ENCODE data around the gene PRSS27. TPM values are rescaled to one million over a fixed set of nuclear protein-coding genes. Genes with fewer than 3 reads are reported as not detected.

Gene PRSS27
- total and polyA plus RNA-seq, 2 donors (not counting 3 experiments of a cell fraction or from before 2014, with no cell fraction given), result 0.33 to 0.53 TPM

- DNase-seq (ENCODE audit: low read depth, low spot score) (no peak), FAIRE-seq (no peak)
- H3K4me1 ChIP-seq (ENCODE audit: control insufficient read depth, extremely low read depth, insufficient read depth, low read length), result peaks cover 2% of the 10 kb centered on the region
- ChIA-PET POLR2A (no interaction called here), CTCF (no interaction called here)
- no peak overlapping the region for H3K9ac ChIP-seq (replicated peaks; ENCODE audit: extremely low read depth, insufficient read depth, low read length)
- no peak for TF ChIP-seq FOS (IDR thresholded peaks at IDR 0.05; ENCODE audit: borderline replicate concordance, insufficient read depth, low read length)
- no peak for TF ChIP-seq CTCF (IDR thresholded peaks at IDR 0.05; ENCODE audit: extremely low read depth in 1 of 2, insufficient read depth in 1 of 2, low read depth in 1 of 2, low read length in 2 of 2)
- TF ChIP-seq GATA2 (IDR thresholded peaks at IDR 0.05; ENCODE audit: insufficient read depth, insufficient read length, low read depth, low read length), result no peak
- TF ChIP-seq POLR2AphosphoS5 (IDR thresholded peaks at IDR 0.05; ENCODE audit: insufficient read depth, low read depth, low read length), result no peak
- TF ChIP-seq POLR2A (IDR thresholded peaks at IDR 0.05; ENCODE audit: low read depth, low read length), result no peak
- no peak for TF ChIP-seq MAX (IDR thresholded peaks at IDR 0.05; ENCODE audit: insufficient read depth, insufficient read length)
- TF ChIP-seq JUN (IDR thresholded peaks at IDR 0.05; ENCODE audit: borderline replicate concordance, insufficient read depth, insufficient read length, low read depth), result no peak
- no peak for TF ChIP-seq EZH2 (IDR thresholded peaks at IDR 0.05; ENCODE audit: borderline replicate concordance, low read depth, low read length, severe bottlenecking)
- no peak for TF ChIP-seq MYC (IDR thresholded peaks at IDR 0.05; ENCODE audit: low read depth, low read length)
- intact Hi-C loops (cut with micrococcal nuclease) (no loop called here), dilution Hi-C loops (cut with MboI; ENCODE audit: extremely low pct_ligation_motif_present, low sequenced_read_pairs) (no loop called here)
- no peak overlapping the region for H3K4me3 ChIP-seq (replicated peaks in 1 of 3; ENCODE audit: insufficient read depth in 1 of 3, low read depth in 1 of 3, low read length in 3 of 3)
- peaks cover 0 to 7% of the 10 kb centered on the region in 2 experiments for H3K36me3 ChIP-seq (ENCODE audit: control insufficient read depth in 2 of 2, extremely low read depth in 1 of 2, insufficient read depth in 2 of 2, low read length in 2 of 2)
- H4K20me1 ChIP-seq (replicated peaks; ENCODE audit: control insufficient read depth, extremely low read depth, insufficient read depth, low read length), result no peaks in the 10 kb centered on the region
- no peaks in the 10 kb centered on the region for H3K9me1 ChIP-seq (replicated peaks; ENCODE audit: control insufficient read depth, extremely low read depth, insufficient read depth, low read length)
- no peaks in the 10 kb centered on the region for H3K27me3 ChIP-seq (ENCODE audit: control insufficient read depth in 2 of 2, insufficient read depth in 2 of 2, low read length in 2 of 2)
- no peaks in the 10 kb centered on the region for H3K9me3 ChIP-seq (replicated peaks; ENCODE audit: control insufficient read depth, insufficient read depth, low read length)
- no peak overlapping the region for H3K4me2 ChIP-seq (ENCODE audit: insufficient read depth, low read length)
- no peak overlapping the region for H3K27ac ChIP-seq (ENCODE audit: insufficient read depth, low read depth, low read length)
- peaks cover 39% of the 10 kb centered on the region for H3K79me2 ChIP-seq (ENCODE audit: control insufficient read depth, insufficient read depth, low read length)
- BruUV-seq (replicated peaks), result no TSS peak
- no peak overlapping the region for H2AFZ ChIP-seq (ENCODE audit: low read depth, low read length)
Measured at GRCh38 chr16:2687531-2688308, 32.3 kb downstream of the PRSS27 start.

Measured in endothelial cell of umbilical vein (primary cell).